Epidermal melanocyte (primary cell): Measurements from ENCODE around the gene LINGO3.
A peak's percentile ranks its signal among the peaks of the same experiment; 100 is the strongest.

ENCODE experiments used
- DNase-seq: peaks from one replicate; pipeline ENCODE4 v3.0.0; 2011; ENCODE audit warnings: low spot score; ENCODE audit not compliant: insufficient read length

LINGO3 gene

GRCh38 chr19:2340496-2341243, 32.7 kb upstream of the LINGO3 start:
- DNase-seq = no peak

GRCh38 chr19:2339644-2340310, 31.8 kb upstream of the LINGO3 start:
- DNase-seq = no peak

- DNase-seq = no peak
These were observed 31.0 kb upstream of the LINGO3 start for GRCh38 chr19:2338751-2339643.

DNA sequence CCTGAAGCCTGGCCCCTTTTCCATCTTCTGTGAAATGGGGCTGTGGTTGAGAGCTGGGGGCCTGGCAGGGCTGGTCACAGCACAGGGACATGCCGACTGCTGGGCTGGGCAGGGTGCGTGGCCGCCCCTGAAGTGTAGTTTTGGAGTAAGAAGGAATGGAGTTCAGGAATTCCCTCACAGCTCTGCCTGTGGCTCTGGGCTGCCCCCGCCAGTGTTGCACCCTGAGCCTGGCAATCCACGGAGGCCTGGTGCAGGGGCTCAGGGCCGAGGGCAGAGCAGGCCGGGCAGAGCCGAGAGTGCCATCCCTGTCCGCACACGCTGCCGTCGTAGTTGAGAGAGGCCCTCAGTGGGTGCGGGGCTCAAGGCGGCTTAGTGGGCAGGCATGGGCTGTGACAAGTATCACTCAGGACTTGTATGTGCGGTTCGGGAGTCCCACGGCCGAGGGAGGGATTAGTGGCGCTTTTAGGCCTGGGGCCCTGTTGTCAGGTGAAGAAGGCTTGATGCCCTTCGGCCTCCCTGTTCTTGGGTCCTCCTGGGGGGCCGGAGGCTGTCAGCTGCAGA, 30.2 kb upstream of the LINGO3 start:
- DNase-seq = no peak

DNA sequence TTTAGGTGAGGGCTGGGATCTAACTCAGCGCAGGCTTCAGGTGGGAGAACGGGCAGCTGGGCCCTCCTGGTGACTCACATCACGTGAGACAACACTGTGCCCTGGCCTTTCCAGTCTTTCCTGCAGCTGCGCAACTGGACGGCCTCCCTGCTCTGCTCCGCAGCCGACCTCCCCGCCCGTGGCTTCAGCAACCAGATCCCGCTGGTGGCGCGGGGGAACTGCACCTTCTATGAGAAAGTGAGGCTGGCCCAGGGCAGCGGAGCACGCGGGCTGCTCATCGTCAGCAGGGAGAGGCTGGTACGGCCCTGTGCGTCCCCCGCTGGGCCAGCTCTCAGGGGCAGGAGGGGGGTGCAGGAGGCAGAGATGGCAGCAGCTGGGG, 29.4 kb upstream of the LINGO3 start:
- no peak for DNase-seq

DNA sequence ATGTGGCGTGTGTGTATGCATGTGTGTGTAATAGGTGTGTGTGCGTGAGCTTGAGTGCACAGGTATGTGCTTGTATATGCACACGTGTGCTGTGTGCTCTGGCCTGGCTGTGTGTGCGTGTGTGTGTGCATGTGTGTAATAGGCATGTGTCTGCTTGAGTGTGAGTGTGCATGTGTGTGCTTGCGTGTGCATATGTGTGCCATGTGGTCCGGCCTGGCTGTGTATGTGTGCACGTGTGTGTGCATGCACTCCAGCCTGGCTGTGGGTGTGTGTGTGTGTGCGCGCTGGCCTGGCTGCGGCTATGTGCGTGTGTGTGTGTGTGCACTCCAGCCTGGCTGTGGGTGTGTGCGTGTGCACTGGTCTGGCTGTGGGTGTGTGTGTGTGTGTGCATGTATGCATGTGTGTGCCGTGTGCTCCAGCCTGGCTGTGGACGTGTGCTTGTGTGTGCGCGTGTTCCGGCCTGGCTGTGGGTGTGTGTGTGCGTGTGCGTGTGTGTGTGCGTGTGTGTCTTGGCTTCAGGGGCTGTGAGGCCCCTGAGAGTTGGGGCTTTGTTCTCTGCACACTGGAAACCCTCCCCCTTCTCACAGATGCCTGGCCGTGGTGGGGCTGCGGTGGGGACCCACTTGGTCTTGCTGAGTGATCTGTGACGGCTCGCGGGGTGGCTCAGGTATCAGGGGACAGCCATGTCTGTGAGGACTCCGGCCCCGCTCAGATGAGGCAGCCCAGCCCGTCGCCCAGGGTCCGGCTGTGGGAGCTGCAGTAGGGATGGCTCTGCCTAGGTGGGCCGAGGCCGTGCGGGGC, 28.8 kb upstream of the LINGO3 start:
- DNase-seq = no peak

DNA sequence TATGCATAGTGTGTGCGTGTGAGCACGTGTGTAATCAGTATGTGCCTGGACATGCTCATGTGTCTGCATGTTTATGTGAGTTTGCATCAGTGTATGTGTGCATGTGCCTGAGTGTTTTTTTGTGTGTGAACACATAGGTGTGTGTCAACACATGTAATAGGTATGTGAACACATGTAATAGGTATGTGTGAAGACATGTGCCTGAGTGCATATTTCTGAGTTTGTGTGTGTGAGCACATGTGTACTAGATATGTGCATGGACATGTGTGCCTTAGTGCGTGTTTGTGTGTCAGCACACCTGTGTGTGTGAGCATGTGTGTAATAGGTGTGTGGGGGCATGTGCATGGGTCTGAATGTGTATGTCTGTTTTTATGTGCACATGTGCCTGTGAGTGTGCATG, 27.9 kb upstream of the LINGO3 start:
- no peak for DNase-seq

DNA sequence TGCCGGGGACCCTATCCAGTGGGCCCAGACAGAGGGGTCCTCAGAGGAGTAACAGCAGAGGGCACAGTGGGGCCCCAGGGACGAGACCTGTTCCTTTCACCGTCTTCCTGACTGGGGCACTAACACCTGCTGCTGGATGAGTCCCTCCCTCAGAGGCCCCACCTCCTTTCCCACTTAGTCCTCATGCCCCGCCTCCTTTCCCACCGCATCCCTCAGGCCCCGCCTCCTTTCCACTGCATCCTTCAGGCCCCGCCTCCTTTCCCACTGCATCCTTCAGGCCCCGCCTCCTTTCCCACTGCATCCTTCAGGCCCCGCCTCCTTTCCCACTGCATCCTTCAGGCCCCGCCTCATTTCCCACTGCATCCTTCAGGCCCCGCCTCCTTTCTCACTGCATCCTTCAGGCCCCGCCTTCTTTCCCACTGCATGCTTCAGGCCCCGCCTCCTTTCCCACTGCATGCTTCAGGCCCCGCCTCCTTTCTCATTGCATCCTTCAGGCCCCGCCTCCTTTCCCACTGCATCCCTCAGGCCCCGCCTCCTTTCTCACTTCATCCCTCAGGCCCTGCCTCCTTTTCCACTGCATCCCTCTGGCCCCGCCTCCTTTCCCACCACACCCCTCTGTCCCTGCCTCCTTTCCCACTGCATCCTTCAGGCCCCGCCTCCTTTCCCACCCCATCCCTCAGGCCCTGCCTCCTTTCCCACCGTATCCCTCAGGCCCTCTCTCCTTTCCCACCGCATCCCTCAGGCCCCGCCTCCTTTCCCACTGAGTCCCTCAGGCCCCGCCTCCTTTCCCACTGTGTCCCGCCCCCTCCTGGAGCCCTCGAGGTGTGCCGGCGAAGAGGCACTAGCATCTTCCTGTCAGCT, 27.3 kb upstream of the LINGO3 start:
- DNase-seq = no peak

DNA sequence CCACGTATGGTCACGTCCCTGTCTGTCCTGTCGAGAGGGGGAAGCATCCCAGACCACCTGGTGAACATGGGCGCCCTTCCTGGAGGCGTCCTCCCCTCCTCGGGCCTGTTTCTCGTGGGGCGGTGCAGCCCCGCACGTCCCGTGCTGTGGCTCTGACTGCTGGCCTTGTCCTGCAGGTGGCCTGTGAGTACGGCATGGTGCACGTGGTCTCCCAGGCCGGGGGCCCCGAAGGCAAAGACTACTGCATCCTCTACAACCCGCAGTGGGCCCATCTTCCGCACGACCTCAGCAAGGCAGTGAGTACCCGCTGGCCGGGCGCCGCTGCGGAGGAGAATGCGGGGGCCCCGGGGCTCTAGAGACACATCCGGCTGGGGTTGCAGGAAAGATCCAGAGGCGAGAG, 26.5 kb upstream of the LINGO3 start:
- no peak for DNase-seq

- DNase-seq = no peak
These were observed 25.9 kb upstream of the LINGO3 start for GRCh38 chr19:2333807-2334211.

- no peak for DNase-seq
These were observed 25.3 kb upstream of the LINGO3 start for GRCh38 chr19:2333027-2333806.

GRCh38 chr19:2332341-2333026, 24.5 kb upstream of the LINGO3 start:
- DNase-seq = no peak

- peak; percentile 62 for DNase-seq
These were observed 23.8 kb upstream of the LINGO3 start for GRCh38 chr19:2331601-2332246.

- no peak for DNase-seq
These were observed 22.8 kb upstream of the LINGO3 start for GRCh38 chr19:2330632-2331284.

DNA sequence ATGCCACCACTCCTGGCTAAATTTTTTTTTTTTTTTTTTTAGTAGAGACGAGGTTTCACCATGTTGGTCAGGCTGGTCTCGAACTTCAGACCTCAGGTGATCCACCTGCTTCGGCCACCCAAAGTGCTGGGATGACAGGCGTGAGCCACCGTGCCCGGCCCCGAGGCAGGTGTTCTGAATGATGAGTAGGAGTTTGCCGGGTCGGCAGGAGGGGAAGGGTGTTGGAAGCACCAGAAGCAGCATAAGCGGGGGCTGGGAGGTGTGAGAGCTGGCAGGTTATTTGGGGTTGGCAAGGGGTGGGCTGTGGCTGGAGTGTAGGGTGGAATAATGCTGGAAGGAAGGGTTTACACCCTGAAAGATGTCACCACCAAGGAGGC, 22.3 kb upstream of the LINGO3 start:
- no peak for DNase-seq

GRCh38 chr19:2329501-2329916, 21.6 kb upstream of the LINGO3 start:
- DNase-seq = no peak

DNA sequence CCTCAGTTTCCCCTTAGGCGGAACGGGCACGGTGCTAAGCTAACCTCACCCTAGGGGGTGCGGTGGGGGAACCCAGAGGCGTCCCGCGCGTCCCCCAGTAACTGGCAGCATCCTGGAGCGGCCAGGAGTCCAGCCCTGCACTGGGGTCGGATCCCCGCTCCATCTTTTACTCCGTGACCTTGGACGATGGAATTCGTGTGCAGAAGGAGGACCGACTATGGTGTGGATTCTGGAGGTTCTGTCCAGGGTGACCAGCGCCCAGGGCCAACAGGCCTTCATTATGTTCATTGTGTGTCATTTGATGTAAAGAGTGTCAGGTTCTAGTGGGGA, 21.2 kb upstream of the LINGO3 start:
- DNase-seq = no peak
